ENCODE measurements around the gene ARCN1.
A peak's percentile ranks its signal among the peaks of the same experiment; 100 is the strongest.

Gene ARCN1

GRCh38 chr11:118639899-118640298 lies 67.7 kb downstream of the ARCN1 start:
- TF ChIP-seq CTCF (conservative IDR thresholded peaks at IDR 0.05), result no peak
- no peak overlapping the region; the same call in 1 of the 2 replicates for H3K27ac ChIP-seq

- peak; percentile 37; the same call in 1 of the 2 replicates for TF ChIP-seq CTCF (conservative IDR thresholded peaks at IDR 0.05)
- H3K27ac ChIP-seq, result peak overlapping the region; percentile 48; the same call in 1 of the 2 replicates
Observed at GRCh38 chr11:118640332-118641154, 68.3 kb downstream of the ARCN1 start.

- H3K27ac ChIP-seq, result peak overlapping the region; percentile 48; the same call in 1 of the 2 replicates
- TF ChIP-seq CTCF (conservative IDR thresholded peaks at IDR 0.05), result no peak
Observed at GRCh38 chr11:118641397-118642019, 69.3 kb downstream of the ARCN1 start.

- H3K27ac ChIP-seq, result no peak overlapping the region
- TF ChIP-seq CTCF (conservative IDR thresholded peaks at IDR 0.05), result no peak
Observed at GRCh38 chr11:118643142-118643994, 71.2 kb downstream of the ARCN1 start.

- no peak overlapping the region for H3K27ac ChIP-seq
- no peak for TF ChIP-seq CTCF (conservative IDR thresholded peaks at IDR 0.05)
Observed at GRCh38 chr11:118643995-118644345, 71.8 kb downstream of the ARCN1 start.

- no peak for TF ChIP-seq CTCF (conservative IDR thresholded peaks at IDR 0.05)
- H3K27ac ChIP-seq, result no peak overlapping the region
Observed at GRCh38 chr11:118644496-118644895, 72.3 kb downstream of the ARCN1 start.
